GM21737 (cell line): ENCODE results near the gene SLC25A51.

Experiments
- ATAC-seq: cut with Tn5 transposase; IDR thresholded peaks from one replicate; pipeline ENCODE4 v1.9.1; 2021; ENCODE audit warnings: mild to moderate bottlenecking, moderate library complexity; ENCODE audit not compliant: unreplicated experiment

Gene SLC25A51

DNA sequence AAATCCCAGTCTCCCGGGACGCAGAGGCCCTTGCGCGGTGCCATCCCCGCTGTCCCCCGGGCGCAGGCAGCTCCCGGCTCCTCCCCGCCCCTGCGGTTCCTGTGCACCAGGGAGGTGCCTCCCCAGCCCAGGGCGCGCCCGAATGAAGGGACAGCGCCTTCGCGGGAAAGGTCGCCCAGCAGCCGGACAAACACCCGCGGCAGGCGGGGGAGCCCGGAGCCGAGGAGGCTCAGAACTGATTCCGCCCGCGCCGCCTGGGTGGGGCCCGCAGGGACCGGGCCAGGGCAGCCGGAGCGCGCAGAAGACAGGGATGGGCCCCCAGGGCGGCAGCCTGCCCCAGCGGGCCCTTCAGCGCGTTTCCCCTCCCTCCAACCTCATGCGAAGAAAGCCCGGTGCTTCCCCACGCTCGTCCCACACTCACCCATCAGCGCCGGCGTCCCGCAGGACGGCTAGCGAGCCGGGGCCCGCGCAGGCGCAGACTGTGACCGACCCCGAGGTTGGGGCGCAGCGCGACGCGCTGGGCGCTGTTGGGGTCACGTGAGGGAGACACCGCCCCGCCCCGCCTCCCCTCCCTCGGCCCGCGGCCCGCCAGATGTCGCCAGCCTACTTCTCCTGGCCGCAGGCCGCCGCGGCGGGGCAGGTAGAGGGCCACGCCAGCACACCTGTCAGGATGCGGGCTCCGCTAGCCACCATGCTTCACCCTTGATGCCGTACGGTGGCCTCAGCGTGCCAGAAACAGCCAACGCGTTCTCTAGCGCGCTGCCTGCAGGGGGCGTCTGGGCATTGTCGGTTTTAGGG lies at the start of gene SLC25A51:
Gene SLC25A51, minus strand, starts transcription at position 481 of the 798 bp plus-strand sequence. CDS start 15,577 bp downstream, outside the sequence.
- peak; percentile 78 for ATAC-seq

DNA sequence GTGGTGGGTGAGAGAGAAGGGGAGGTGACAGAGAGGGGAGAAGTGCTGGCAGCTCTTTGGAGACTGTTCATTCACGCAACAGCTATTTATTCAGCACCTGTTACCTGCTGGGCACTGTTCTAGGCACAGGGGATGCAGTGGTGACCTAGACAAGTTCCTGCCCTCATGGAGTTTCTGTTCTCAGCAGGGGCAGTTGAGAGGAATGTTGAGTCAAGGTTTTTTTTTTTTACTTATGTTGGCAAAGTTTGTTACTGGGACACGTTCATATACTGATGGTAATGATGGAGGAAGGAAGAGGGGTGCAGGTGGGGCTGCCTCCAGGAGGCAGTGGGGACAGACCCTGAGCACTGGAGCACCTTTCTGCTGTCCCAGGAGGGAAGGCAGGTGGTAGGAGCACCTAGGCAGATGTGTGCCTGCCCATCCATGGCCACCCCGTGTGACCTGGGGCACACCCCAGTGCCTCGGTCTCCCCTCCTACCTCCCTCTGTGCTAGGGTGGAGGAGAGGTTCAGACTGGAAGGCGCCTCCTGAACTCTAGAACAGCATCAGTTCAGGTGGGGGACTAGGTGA lies 49.4 kb upstream of the SLC25A51 start:
- ATAC-seq = no peak

DNA sequence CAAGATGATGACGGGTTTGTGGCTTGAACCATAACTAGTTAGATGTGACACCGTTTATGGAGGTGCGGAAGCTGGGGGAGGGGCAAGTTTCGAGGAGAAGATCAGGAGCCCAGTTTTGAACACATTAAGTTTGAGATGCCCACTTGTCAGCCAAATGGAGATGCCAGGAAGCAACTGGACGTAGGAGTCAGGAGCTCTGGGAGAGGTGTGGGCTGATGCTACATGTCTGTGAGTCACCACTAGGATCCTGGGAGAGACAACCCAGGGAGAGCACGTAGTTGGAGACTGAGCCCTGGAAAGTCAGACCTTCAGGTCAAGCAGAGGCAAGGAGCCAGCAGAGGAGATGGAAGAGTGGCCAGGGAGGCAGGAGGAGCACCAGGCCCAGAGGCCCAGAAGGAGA lies 48.8 kb upstream of the SLC25A51 start:
- ATAC-seq = no peak

DNA sequence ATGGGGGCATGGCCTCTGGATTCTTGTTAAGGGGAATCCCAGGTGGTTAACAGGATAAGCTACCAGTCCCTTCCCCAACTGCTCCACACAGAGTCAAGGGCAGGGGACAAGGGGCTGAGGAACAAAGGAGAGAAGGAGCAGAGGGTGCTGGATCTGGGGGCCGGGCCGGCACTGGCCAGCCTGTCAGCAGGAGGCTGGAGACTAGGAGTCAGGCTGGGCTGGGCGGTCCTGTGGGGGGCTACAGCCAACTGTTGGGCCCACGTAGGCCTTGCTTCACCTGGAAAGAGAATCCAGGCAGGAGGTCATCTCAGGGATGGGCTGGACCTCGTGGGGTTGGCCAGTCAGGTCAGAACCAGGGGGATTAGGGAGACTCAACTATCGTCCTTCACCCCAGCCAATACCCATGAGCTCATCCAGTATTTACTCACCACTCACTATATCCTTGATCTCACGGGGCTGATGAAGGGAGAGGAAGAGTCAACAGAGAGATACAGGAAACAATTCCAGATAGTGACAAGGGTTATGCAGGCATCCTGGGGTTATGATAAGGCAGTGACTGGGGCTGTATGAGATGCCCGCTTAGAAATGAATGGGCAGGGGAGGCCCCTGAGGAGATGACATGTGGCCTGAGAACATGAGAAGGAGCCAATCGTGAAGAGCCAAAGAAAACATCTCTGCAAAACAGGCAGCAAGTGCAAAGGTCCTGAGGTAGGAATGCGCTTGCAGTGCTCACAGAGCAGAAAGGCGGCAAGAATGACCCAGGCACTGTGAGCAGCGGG lies 47.9 kb upstream of the SLC25A51 start:
- ATAC-seq = no peak

GRCh38 chr9:37950561-37950960 lies 46.6 kb upstream of the SLC25A51 start:
- ATAC-seq = no peak

DNA sequence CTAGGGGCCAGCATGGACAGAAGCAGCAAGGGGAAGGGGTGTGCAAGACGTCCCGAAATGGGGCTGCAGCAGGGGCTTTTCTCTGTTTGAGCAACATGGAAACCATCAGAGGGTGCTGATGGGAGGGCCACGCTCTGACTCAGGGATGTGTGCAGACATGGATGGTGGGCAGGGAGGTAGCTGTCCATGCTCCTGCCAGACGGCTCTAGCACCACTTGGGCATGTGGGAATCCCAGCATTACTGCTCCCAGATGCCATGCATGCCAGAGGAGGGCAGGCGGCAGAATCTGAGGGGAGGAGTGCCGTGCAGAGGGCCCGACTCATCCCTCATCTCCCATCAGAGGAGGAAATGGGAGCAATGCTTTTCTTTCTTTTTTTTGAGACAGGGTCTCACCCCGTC lies 45.6 kb upstream of the SLC25A51 start:
- ATAC-seq = no peak

DNA sequence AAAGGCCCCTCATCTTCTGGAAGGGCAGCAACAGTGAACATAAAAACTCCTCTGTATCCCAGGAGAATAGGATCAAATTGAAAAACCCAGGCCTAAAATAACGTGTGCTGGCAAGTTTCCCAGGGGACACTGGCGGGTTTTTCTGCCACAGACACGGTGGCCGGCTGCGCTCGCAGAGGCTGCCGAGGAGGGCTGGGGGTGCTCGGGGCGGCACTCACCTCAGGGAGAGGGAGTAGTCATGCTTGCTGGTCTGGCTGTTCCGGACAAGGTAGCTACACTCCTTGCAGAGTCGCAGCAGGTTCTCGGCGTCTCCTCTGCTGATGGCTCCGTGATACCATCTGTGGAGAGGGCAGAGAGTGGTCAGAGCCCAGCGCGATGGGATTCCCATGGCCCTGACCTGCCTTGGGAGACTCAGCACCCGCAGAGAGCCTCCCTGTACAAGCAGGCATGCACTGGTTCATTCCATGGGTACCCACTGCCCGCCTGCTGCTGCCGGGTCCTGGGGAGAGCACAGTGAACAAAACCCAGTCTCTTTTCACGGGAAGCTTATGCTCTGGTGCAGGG lies 44.6 kb upstream of the SLC25A51 start:
- ATAC-seq = no peak

DNA sequence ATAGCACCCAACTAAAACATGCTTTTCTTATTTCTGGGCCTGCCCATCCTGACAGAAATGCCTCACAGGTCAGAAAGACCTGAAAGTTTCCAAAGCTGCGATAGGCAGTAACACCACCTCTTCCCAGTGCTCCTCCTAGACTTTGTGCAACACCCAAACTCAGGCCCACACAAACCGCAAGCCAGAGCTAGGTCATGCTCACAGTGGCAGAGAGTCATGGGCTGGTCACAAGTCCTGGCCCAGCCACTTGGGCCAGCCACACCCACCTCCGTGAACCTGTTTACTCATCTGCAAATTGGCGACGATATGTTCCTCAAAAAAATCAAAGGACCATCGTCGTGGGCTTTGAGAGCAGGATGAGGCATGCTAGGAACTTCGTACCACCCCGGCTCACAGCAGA lies 44.0 kb upstream of the SLC25A51 start:
- no peak for ATAC-seq

- ATAC-seq = no peak
These were observed 43.5 kb upstream of the SLC25A51 start for GRCh38 chr9:37947471-37947870.

- ATAC-seq = no peak
These were observed 43.0 kb upstream of the SLC25A51 start for GRCh38 chr9:37946971-37947370.

GRCh38 chr9:37946041-37946440 lies 42.1 kb upstream of the SLC25A51 start:
- no peak for ATAC-seq

DNA sequence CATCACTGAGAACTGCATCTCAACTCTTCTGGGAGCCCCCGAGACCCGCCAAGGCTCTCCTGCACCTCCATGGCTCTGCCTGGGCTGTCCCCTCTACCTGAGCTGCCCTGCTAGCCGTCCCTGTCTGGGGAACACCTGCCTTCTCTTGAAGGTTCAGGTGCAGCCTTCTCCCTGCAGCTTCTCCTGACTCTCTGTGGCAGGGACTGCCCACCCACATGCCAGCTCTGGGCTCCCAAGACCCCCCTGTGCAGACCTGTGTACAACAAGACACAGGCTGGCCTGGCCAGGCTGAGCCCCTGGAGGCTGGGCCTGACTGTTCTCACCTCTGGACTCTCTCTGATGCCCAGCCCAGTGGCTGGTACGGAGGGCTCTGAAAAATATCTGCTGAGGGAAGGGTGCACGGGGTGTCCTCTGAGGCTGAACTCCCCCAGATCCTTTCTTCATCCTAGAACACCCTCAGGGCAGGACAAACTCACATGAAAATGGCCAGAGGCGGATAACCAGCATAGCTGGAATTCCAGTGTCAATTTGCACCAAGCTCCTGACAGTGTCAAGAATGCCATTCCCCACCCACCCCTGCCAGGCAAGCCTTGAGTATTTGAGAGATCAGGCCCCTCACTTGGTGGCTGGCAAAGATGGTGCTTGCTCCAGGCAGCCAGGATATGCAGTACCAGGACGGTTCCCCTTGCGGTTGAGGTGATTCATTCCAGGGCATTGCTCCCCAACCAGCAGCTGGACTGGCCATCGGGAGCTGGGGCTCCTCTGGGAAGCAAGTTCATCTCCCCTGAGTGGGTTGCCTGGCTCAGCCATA lies 40.9 kb upstream of the SLC25A51 start:
- ATAC-seq = no peak

GRCh38 chr9:37944266-37944650 lies 40.3 kb upstream of the SLC25A51 start:
- no peak for ATAC-seq

DNA sequence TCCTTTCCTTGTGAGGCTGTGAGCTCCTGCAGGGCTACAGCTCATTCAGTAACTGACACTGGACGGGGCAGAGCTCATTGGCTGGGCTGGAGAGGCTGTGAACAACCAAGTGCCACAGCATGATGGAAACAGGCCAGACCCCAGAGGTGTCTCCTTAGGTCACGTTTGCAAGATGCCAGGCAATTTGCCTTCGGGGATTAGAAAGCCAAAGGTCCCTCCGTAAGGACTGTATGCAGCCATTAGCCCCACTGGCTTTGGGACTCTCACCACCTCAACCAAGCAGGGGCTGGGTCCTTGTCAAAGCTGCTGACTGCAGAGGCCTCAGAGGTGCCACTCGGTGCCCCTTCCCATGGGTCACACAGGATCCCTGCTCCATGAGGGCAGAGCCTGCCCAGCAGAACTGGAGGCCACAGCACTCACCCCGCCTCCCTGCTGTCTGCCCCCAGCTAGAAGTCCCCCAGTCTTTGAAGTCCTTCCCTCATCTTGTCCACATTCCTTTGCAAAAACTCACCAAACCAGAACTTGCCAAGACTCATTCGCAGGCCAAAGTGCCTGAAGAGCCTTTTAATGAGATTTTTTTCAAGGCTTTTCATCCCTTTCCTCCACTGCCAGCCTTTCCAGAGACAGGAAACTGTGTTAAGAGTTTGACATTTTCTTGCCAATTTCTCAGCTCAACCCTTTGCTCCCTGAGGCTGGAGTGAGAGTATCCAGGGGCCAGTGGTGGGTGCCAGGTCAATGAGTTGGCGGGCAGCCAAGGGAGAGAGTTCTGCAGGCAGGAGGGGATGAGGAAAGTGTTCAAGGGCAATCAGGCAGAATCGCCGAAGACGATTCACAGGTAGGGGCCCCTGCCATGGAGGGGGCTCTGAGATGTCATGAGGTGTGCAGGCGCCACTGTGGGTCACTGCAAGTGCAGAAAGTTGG lies 39.7 kb upstream of the SLC25A51 start:
- ATAC-seq = no peak

- no peak for ATAC-seq
These were observed 38.9 kb upstream of the SLC25A51 start for GRCh38 chr9:37942621-37943344.

GRCh38 chr9:37941253-37941652 lies 37.3 kb upstream of the SLC25A51 start:
- no peak for ATAC-seq

DNA sequence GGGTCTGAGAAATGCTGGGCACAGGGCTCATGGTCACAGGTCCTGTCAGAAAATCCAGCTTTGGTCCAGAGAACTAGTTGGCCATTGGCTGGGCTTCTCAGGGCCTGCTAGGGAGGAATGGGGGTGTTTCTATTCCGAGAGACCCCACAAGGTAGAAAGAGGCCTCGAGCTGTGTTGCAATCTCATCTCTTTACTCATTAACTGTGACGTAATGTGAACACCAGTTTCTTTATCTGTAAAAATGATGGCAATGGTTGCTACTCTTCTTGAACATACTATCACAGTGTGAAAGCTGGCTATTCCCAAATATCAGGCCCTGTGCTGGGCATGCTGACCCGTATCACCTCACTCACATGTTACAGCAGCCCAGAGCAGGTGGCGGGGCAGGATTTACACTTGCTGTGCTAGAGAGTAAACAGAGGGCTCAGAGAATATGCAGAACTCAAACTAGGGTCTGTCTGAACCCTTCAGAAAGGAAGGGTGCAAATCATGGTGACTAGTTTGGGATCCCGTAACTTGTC lies 35.7 kb upstream of the SLC25A51 start:
- ATAC-seq = no peak

GRCh38 chr9:37938121-37938891 lies 34.4 kb upstream of the SLC25A51 start:
- no peak for ATAC-seq
